H1 (cell line): Measurements from ENCODE around the gene PGM2L1. TPM values are rescaled to one million over a fixed set of nuclear protein-coding genes. Genes with fewer than 3 reads are reported as not detected.

ENCODE experiments used
- CTCF ChIA-PET: fragments of 300-600 bp; sonication (Branson Sonifier 250); formaldehyde crosslinking; loops from one replicate; lab custom pipeline; 2021; ENCODE audit not compliant: partially characterized antibody; lab: Charles Lee
- POLR2A ChIA-PET: fragments of 300-600 bp; sonication (Branson Sonifier 250); formaldehyde crosslinking; loops from one replicate; lab custom pipeline; 2021; ENCODE audit warnings: inconsistent platforms; ENCODE audit not compliant: partially characterized antibody; lab: Charles Lee
- DNase-seq, 2 experiments: peaks; one replicate each; pipeline versions ENCODE4 v3.0.0 to v3.0.0-alpha.2; 2010 to 2022; ENCODE audit warnings: low spot score in 2 of 2, low read depth in 1 of 2, mixed read lengths in 1 of 2
- FAIRE-seq: peaks from 2 replicates; lab custom pipeline; 2011; peaks lifted over from hg19 to GRCh38; lab: Jason Lieb, UNC
- H2AFZ ChIP-seq: 2 replicates; pipeline ENCODE4 v1.8.1; 2012; ENCODE audit warnings: low read length, inconsistent platforms
- H2AK5ac ChIP-seq: 2 replicates; pipeline ENCODE4 v1.6.1; 2013; ENCODE audit warnings: low read depth, low read length
- H2BK120ac ChIP-seq: replicated peaks from 2 replicates; pipeline ENCODE3; 2013; ENCODE audit warnings: low read depth, low read length, inconsistent platforms
- H2BK12ac ChIP-seq: 2 replicates; pipeline ENCODE4 v1.6.1; 2013; ENCODE audit warnings: low read depth, low read length
- H2BK15ac ChIP-seq: 2 replicates; pipeline ENCODE4 v1.6.1; 2013; ENCODE audit warnings: low read length
- H2BK20ac ChIP-seq: 2 replicates; pipeline ENCODE4 v1.6.1; 2013; ENCODE audit warnings: low read length
- H2BK5ac ChIP-seq: 2 replicates; pipeline ENCODE4 v1.6.1; 2013; ENCODE audit warnings: low read depth, low read length
- H3K14ac ChIP-seq: 2 replicates; pipeline ENCODE4 v1.6.1; 2013; ENCODE audit warnings: inconsistent platforms; ENCODE audit not compliant: insufficient read length
- H3K18ac ChIP-seq: 2 replicates; pipeline ENCODE4 v1.6.1; 2013; ENCODE audit warnings: low read length; ENCODE audit errors: extremely low read depth
- H3K23ac ChIP-seq: 2 replicates; pipeline ENCODE4 v1.6.1; 2013; ENCODE audit warnings: inconsistent platforms; ENCODE audit not compliant: insufficient read length
- H3K23me2 ChIP-seq: 2 replicates; pipeline ENCODE4 v1.6.1; 2013; ENCODE audit warnings: low read depth, low read length
- H3K27ac ChIP-seq: 2 replicates; pipeline ENCODE4 v1.6.1; 2011; ENCODE audit warnings: low read depth, low read length, inconsistent platforms
- H3K27me3 ChIP-seq, 4 experiments: replicated peaks in 1 of 4; 1 replicate in 1 of 4; 2 replicates in 3 of 4; pipeline versions ENCODE4 v1.6.1 to v1.8.1; 2011 to 2013; ENCODE audit warnings: low read length in 3 of 4, mild to moderate bottlenecking in 3 of 4, inconsistent platforms in 2 of 4, mixed read lengths in 2 of 4, moderate library complexity in 1 of 4; ENCODE audit not compliant: control insufficient read depth in 3 of 4, insufficient read depth in 3 of 4; ENCODE audit errors: extremely low read depth in 1 of 4
- H3K36me3 ChIP-seq, 4 experiments: 2 replicates each; pipeline versions ENCODE4 v1.6.1 to v1.8.1; 2011 to 2013; ENCODE audit warnings: mild to moderate bottlenecking in 4 of 4, low read length in 3 of 4, moderate library complexity in 2 of 4, control low read depth in 1 of 4, inconsistent platforms in 1 of 4; ENCODE audit not compliant: insufficient read depth in 4 of 4, control insufficient read depth in 2 of 4
- H3K4ac ChIP-seq: replicated peaks from 2 replicates; pipeline ENCODE3; 2013; ENCODE audit warnings: low read length, low read depth, mixed read lengths, inconsistent platforms; ENCODE audit not compliant: insufficient read length
- H3K4me1 ChIP-seq, 4 experiments: replicated peaks in 1 of 4; 1 replicate in 1 of 4; 2 replicates in 3 of 4; pipeline versions ENCODE4 v1.6.1 to v1.8.1; 2011 to 2013; ENCODE audit warnings: low read length in 3 of 4, inconsistent platforms in 2 of 4, mixed read lengths in 1 of 4; ENCODE audit not compliant: insufficient read depth in 4 of 4, control insufficient read depth in 3 of 4
- H3K4me2 ChIP-seq, 2 experiments: 2 replicates each; pipeline versions ENCODE4 v1.6.1 to v1.8.1; 2011 to 2013; ENCODE audit warnings: low read depth in 2 of 2, low read length in 2 of 2, control low read depth in 1 of 2, inconsistent platforms in 1 of 2, mild to moderate bottlenecking in 1 of 2; ENCODE audit not compliant: insufficient read depth in 1 of 2
- H3K4me3 ChIP-seq, 4 experiments: fragments of 200-600, 300-600 bp in 1 of 4; sonication (generic), shearing (Covaris generic), sonication (Bioruptor Twin) in 1 of 4; 2 replicates each; pipeline versions ENCODE4 v1.5.1 to v1.8.1; 2011 to 2016; ENCODE audit warnings: low read length in 4 of 4, low read depth in 3 of 4, control low read depth in 2 of 4, inconsistent platforms in 2 of 4, mild to moderate bottlenecking in 2 of 4, mixed read lengths in 1 of 4, moderate library complexity in 1 of 4; ENCODE audit not compliant: insufficient read depth in 2 of 4; ENCODE audit errors: extremely low read depth in 1 of 4
- H3K56ac ChIP-seq: replicated peaks from 2 replicates; pipeline ENCODE3; 2013; ENCODE audit warnings: low read depth, mild to moderate bottlenecking, mixed read lengths, low read length, inconsistent platforms; ENCODE audit not compliant: insufficient read length
- H3K79me1 ChIP-seq: 2 replicates; pipeline ENCODE4 v1.6.1; 2013; ENCODE audit warnings: low read depth, low read length, control low read depth
- H3K79me2 ChIP-seq, 2 experiments: 2 replicates each; pipeline versions ENCODE4 v1.6.1 to v1.8.1; 2012 to 2013; ENCODE audit warnings: low read length in 2 of 2, mild to moderate bottlenecking in 2 of 2, inconsistent platforms in 1 of 2; ENCODE audit not compliant: insufficient read depth in 2 of 2, control insufficient read depth in 1 of 2
- H3K9ac ChIP-seq, 4 experiments: replicated peaks in 1 of 4; 1 replicate in 1 of 4; 2 replicates in 3 of 4; pipeline versions ENCODE4 v1.6.1 to v1.8.1; 2011 to 2013; ENCODE audit warnings: low read depth in 3 of 4, low read length in 3 of 4, control low read depth in 2 of 4, mild to moderate bottlenecking in 2 of 4, moderate library complexity in 2 of 4, inconsistent platforms in 1 of 4; ENCODE audit errors: extremely low read depth in 1 of 4
- H3K9me3 ChIP-seq, 2 experiments: 2 replicates each; pipeline versions ENCODE4 v1.6.1 to v1.8.1; 2012 to 2013; ENCODE audit warnings: mild to moderate bottlenecking in 2 of 2, moderate library complexity in 2 of 2, control low read depth in 1 of 2, inconsistent platforms in 1 of 2, low read depth in 1 of 2, low read length in 1 of 2, mixed read lengths in 1 of 2; ENCODE audit not compliant: insufficient read depth in 2 of 2
- H4K20me1 ChIP-seq, 2 experiments: replicated peaks in 1 of 2; 2 replicates each; pipeline versions ENCODE3 to v1.8.1; 2011 to 2013; ENCODE audit warnings: inconsistent platforms in 2 of 2, low read length in 2 of 2, mild to moderate bottlenecking in 1 of 2; ENCODE audit not compliant: insufficient read depth in 2 of 2, control insufficient read depth in 1 of 2
- H4K5ac ChIP-seq: 2 replicates; pipeline ENCODE4 v1.6.1; 2013; ENCODE audit warnings: low read length, low read depth, mixed read lengths, inconsistent platforms; ENCODE audit not compliant: insufficient read length
- H4K8ac ChIP-seq: 2 replicates; pipeline ENCODE4 v1.8.0; 2013; ENCODE audit warnings: mild to moderate bottlenecking, moderate library complexity, low read length, inconsistent platforms; ENCODE audit not compliant: insufficient read depth; ENCODE audit errors: extremely low read depth
- H4K91ac ChIP-seq: replicated peaks from 2 replicates; pipeline ENCODE3; 2013; ENCODE audit warnings: low read length, mixed read lengths, inconsistent platforms; ENCODE audit not compliant: insufficient read length
- HDAC2 ChIP-seq, 2 experiments: fragments of 300-600 bp in 1 of 2; sonication (generic) in 1 of 2; IDR thresholded peaks; 2 replicates each; pipeline ENCODE4 v1.6.1; 2011 to 2012; ENCODE audit warnings: low read depth in 2 of 2, low read length in 2 of 2, mild to moderate bottlenecking in 2 of 2, moderate library complexity in 2 of 2, borderline replicate concordance in 1 of 2, inconsistent platforms in 1 of 2
- SIX5 ChIP-seq: IDR thresholded peaks from 2 replicates; pipeline ENCODE4 v1.6.1; 2011; ENCODE audit warnings: mild to moderate bottlenecking, low read depth, low read length
- TAF7 ChIP-seq: optimal IDR thresholded peaks from 2 replicates; pipeline ENCODE3; 2011; ENCODE audit warnings: low read depth, mild to moderate bottlenecking, inconsistent platforms, low read length, moderate library complexity, borderline replicate concordance
- WGBS, 2 experiments: shearing (Covaris generic) in 1 of 2; methylation state at CpG; one replicate each; pipeline versions ENCODE4 v1.1.6 to v1.1.7; 2013 to 2015; ENCODE audit warnings: low lambda C conversion rate in 2 of 2, mixed read lengths in 2 of 2, inconsistent platforms in 1 of 2, low coverage in 1 of 2, missing lambda C conversion rate in 1 of 2; ENCODE audit not compliant: insufficient replicate concordance in 2 of 2, insufficient coverage in 1 of 2, insufficient read length in 1 of 2; ENCODE audit errors: extremely low coverage in 1 of 2, missing lambda C conversion rate in 1 of 2; 5-methylcytosine and 5-hydroxymethylcytosine counted together
- polyA plus RNA-seq, 7 experiments: library from polyadenylated mRNA; depleted of rRNA in 3 of 7; stranded (reverse) in 5 of 7; unstranded in 2 of 7; fragments of >200 nt in 5 of 7; fragments of 200-250 nt in 2 of 7; gene quantifications; 1 replicate in 5 of 7; 2 replicates in 1 of 7; 4 replicates in 1 of 7; pipeline versions ENCODE4 v1.2.1 to v1.2.3, GENCODE V29; 2011 to 2013; ENCODE audit warnings: missing spikeins in 2 of 7, mixed read lengths in 2 of 7
- total RNA-seq: library from RNA; stranded (reverse); fragmentation: NEBNext Ultra II Directional; extraction: Animal tissue kit (Norgen Biotek cat#: 25700); gene quantifications from 2 replicates; pipeline ENCODE4 v1.2.1, GENCODE V29; 2021

The PGM2L1 gene
- total and polyA plus RNA-seq, 2 of the 8 experiments (the other 6 are each of a cell fraction or from before 2014, with no cell fraction given) = 5.0 to 42.7 TPM

GRCh38 chr11:74345420-74345819, 52.8 kb downstream of the PGM2L1 start:
- H2BK20ac ChIP-seq = no peak overlapping the region
- TF ChIP-seq TAF7 (no peak), SIX5 (no peak), HDAC2 (IDR thresholded peaks at IDR 0.05; ENCODE audit: borderline replicate concordance in 1 of 2, low read depth in 2 of 2, low read length in 2 of 2) (no peak)
- H4K20me1 ChIP-seq = no peaks in the 10 kb centered on the region
- no peak overlapping the region for H3K18ac ChIP-seq
- DNase-seq (no peak), FAIRE-seq (no peak)
- CTCF ChIA-PET = no interaction called here
- no peak overlapping the region for H3K27ac ChIP-seq
- H3K9ac ChIP-seq = no peak overlapping the region
- H3K4me1 ChIP-seq = no peaks in the 10 kb centered on the region
- no peak overlapping the region for H3K23ac ChIP-seq
- H2BK120ac ChIP-seq = no peak overlapping the region
- no peak overlapping the region for H2AFZ ChIP-seq
- H3K56ac ChIP-seq = no peak overlapping the region
- H3K9me3 ChIP-seq = no peaks in the 10 kb centered on the region
- 82% methylated on average over 1 of the region's 1 CpG; no CpG with 5 or more reads in 1 of the 2 experiments for WGBS, 2 experiments
- H3K4me2 ChIP-seq = no peak overlapping the region
- H3K27me3 ChIP-seq = no peaks in the 10 kb centered on the region
- H4K8ac ChIP-seq = no peak overlapping the region
- no peak overlapping the region for H2BK12ac ChIP-seq
- H2BK5ac ChIP-seq = no peak overlapping the region
- H3K79me2 ChIP-seq = no peaks in the 10 kb centered on the region
- peaks cover 2 to 18% (median 4%) of the 10 kb centered on the region in 4 experiments; a peak in 7 of 8 replicates for H3K36me3 ChIP-seq
- POLR2A ChIA-PET = no interaction called here
- H3K79me1 ChIP-seq = no peaks in the 10 kb centered on the region
- H2AK5ac ChIP-seq = no peak overlapping the region
- H4K5ac ChIP-seq = no peak overlapping the region
- H3K4ac ChIP-seq = no peak overlapping the region
- no peak overlapping the region for H3K4me3 ChIP-seq
- H3K14ac ChIP-seq = no peak overlapping the region
- no peaks in the 10 kb centered on the region for H3K23me2 ChIP-seq
- no peak overlapping the region for H4K91ac ChIP-seq
- H2BK15ac ChIP-seq = no peak overlapping the region
